Stomach (tissue), 19 donors: Measurements from ENCODE around the gene MAGI1. TPM values are rescaled to one million over a fixed set of nuclear protein-coding genes. Genes with fewer than 3 reads are reported as not detected.

Experiments
- DNase-seq, 2 donors: peaks; one replicate each; pipeline versions ENCODE4 v3.0.0 to v3.0.0-alpha.2; 2013 to 2019
- H3K27ac ChIP-seq, 5 donors: fragments of 200-600 bp in 4 of 5; sonication (generic) in 4 of 5; one replicate each; pipeline ENCODE4 v1.5.1; 2013 to 2019; ENCODE audit warnings: mild to moderate bottlenecking in 1 of 5, moderate library complexity in 1 of 5
- H3K27me3 ChIP-seq, 3 donors: fragments of 200-600 bp; sonication (generic); one replicate each; pipeline ENCODE4 v1.5.1; 2017 to 2019; ENCODE audit warnings: mixed run types in 1 of 3
- H3K36me3 ChIP-seq, 4 donors: fragments of 200-600 bp; sonication (generic); 1 replicate in 3 of 4; 2 replicates in 1 of 4; pipeline ENCODE4 v1.5.1; 2016 to 2019
- H3K4me1 ChIP-seq, 4 donors: fragments of 200-600 bp; sonication (generic); one replicate each; pipeline ENCODE4 v1.5.1; 2016 to 2019
- H3K4me3 ChIP-seq, 4 donors: fragments of 200-600 bp; sonication (generic) in 3 of 4; one replicate each; pipeline ENCODE4 v1.5.1; 2016 to 2019; ENCODE audit warnings: mild to moderate bottlenecking in 1 of 4
- H3K9me3 ChIP-seq, 4 donors: fragments of 200-600 bp; sonication (generic); one replicate each; pipeline ENCODE4 v1.5.1; 2016 to 2019
- CTCF ChIP-seq, 7 experiments: fragments of 450-650 bp in 4 of 7; fragments of 200-600 bp in 3 of 7; sonication (generic) in 3 of 7; IDR thresholded peaks; one replicate each; pipeline ENCODE4 v1.5.1; 2016 to 2019; ENCODE audit warnings: antibody characterized with exemption in 7 of 7, control low read depth in 2 of 7, mild to moderate bottlenecking in 1 of 7
- EP300 ChIP-seq: sonication (generic); formaldehyde crosslinking; IDR thresholded peaks from one replicate; pipeline ENCODE4 v1.6.1; 2017; ENCODE audit warnings: antibody characterized with exemption
- POLR2A ChIP-seq, 4 donors: fragments of 450-650 bp; IDR thresholded peaks; one replicate each; pipeline ENCODE4 v1.6.1; 2016; ENCODE audit warnings: antibody characterized with exemption in 4 of 4, control low read depth in 2 of 4, mild to moderate bottlenecking in 1 of 4, moderate library complexity in 1 of 4
- POLR2AphosphoS5 ChIP-seq, 3 donors: sonication (generic); formaldehyde crosslinking; IDR thresholded peaks; one replicate each; pipeline ENCODE4 v1.6.1; 2016; ENCODE audit warnings: antibody characterized with exemption in 3 of 3
- WGBS, 5 donors: extraction: QIAGEN DNeasy Blood & Tissue Kit in 3 of 5; methylation state at CpG; one replicate each; pipeline versions ENCODE4 v1.1.5 to v1.1.7; 2013 to 2018; 5-methylcytosine and 5-hydroxymethylcytosine counted together
- intact Hi-C: fragments of 100-400 bp; cut with DNase I; formaldehyde crosslinking; loops from one replicate; pipeline ENCODE4 v1.15.1; 2023; ENCODE audit warnings: low total_unique reads
- long read RNA-seq, 10 donors: transcript quantifications; one replicate each; lab custom pipeline, GENCODE V29; 2026
- polyA plus RNA-seq, 3 donors: library from polyadenylated mRNA; stranded (reverse); fragments of 200-250 nt; gene quantifications; one replicate each; pipeline ENCODE4 v1.2.3, GENCODE V29; 2013
- total RNA-seq, 5 donors: library from RNA; depleted of rRNA; stranded (reverse); fragments of >200 nt; gene quantifications; one replicate each; pipeline versions ENCODE4 v1.1.0 to v1.2.3, GENCODE V29; 2014 to 2016
- donor health status: healthy with polysubstance abuse.
- donor health status: Bipolar disorder and iron deficiency.
- donor health status: healthy.

MAGI1 gene
- 100 to 1,000 TPM in 3 of 5 donors, 10 to 100 TPM in 2; 83.9 to 237 (median 105) TPM for total RNA-seq
- polyA plus RNA-seq, result 10 to 100 TPM in 2 of 3 donors, 1 to 10 TPM in 1; 5.7 to 14.7 (median 14.5) TPM
- long read RNA-seq, donor 1, result 0 reads
- long read RNA-seq, donor 2, result 0 reads
- long read RNA-seq, donor 3, result 0 reads
- long read RNA-seq, donor 4, result 0 reads
- long read RNA-seq, donor 5, partial matches to known transcripts, result 0 of 1 reads
- long read RNA-seq, donor 5, other reads (novel, unspliced or antisense), result 0 of 1 reads
- long read RNA-seq, donor 6, result 0 reads
- long read RNA-seq, donor 7, partial matches to known transcripts, result 7 of 7 reads
- long read RNA-seq, donor 7, other reads (novel, unspliced or antisense), result 0 of 7 reads
- long read RNA-seq, donor 8, result 0 reads
- long read RNA-seq, donor 9, result 0 reads
- long read RNA-seq, donor 10, result 0 reads

- intact Hi-C loops, result no loop called here
- DNase-seq, result peak; percentile 92 to 98
- H3K36me3 ChIP-seq, result no peaks in the 10 kb centered on the region
- H3K27ac ChIP-seq, result peak within 1 kb of the TSS; percentile 90 to 99 (median 96)
- peak within 1 kb of the TSS; percentile 64 to 82 (median 73) for H3K4me3 ChIP-seq
- WGBS, 5 donors, result 0 to 1% (median 0%) methylated on average over 36 to 73 of the region's 73 CpGs
- H3K4me1 ChIP-seq, result peaks cover 0 to 42% (median 31%) of the 10 kb centered on the region in 4 donors
- peaks cover 0 to 27% (median 0%) of the 10 kb centered on the region in 3 donors for H3K27me3 ChIP-seq
- TF ChIP-seq CTCF (IDR thresholded peaks at IDR 0.05) (no peak), EP300 (no peak), POLR2AphosphoS5 (IDR thresholded peaks at IDR 0.05) (peak; percentile 36 to 73 (median 63)), POLR2A (IDR thresholded peaks at IDR 0.05) (peak in 1 of 4 donors; percentile 50)
- H3K9me3 ChIP-seq, result no peaks in the 10 kb centered on the region
These were observed at the start of gene MAGI1 for GRCh38 chr3:66038726-66039589. Gene MAGI1 (minus strand): TSS chr3:66038918. CDS start chr3:66038308, 610 bp downstream.

GRCh38 chr3:66083784-66084213 is 45.1 kb upstream of the MAGI1 start:
- intact Hi-C loops, result no loop called here
- Histone ChIP-seq H3K27ac (no peak overlapping the region), H3K4me1 (peaks cover 0 to 13% (median 4%) of the 10 kb centered on the region in 4 donors), H3K36me3 (no peaks in the 10 kb centered on the region), H3K9me3 (no peaks in the 10 kb centered on the region), H3K27me3 (no peaks in the 10 kb centered on the region), H3K4me3 (no peak overlapping the region)
- 17 to 37% (median 27%) methylated on average over 3 of the region's 3 CpGs for WGBS, 5 donors
- DNase-seq, result peak in 1 of 2 donors; percentile 61
- TF ChIP-seq POLR2AphosphoS5 (IDR thresholded peaks at IDR 0.05), result no peak
- no peak for TF ChIP-seq EP300
- TF ChIP-seq POLR2A (IDR thresholded peaks at IDR 0.05), result no peak
- TF ChIP-seq CTCF (IDR thresholded peaks at IDR 0.05), result no peak

DNA sequence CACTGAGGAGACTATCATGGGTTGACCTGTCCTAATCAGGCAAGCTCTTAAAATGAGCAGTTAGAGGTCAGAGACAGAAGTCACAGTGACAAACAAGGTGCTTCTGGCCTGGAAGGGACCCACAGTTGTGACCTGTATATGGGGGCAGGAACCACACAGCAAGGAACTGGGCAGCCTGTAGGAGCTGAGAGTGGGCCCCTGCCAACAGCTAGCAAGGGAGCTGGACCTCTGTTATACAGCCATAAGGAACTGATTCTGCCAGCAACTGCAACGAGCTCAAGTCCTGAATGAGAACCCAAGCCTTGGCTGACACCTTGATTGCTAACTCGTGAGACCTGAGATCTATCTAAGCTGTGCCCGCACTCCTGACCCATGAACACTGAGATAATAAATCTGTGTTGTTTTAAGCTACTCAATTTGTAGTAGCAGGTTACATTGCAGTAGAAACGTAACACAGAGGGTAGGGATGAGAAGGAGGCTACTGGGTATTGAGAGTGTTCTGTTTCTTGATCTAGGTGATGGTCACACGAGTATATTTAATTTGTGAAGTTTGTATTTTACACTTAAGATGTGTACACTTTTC is 44.5 kb upstream of the MAGI1 start:
- no peak overlapping the region for H3K27ac ChIP-seq
- intact Hi-C loops, result no loop called here
- H3K4me3 ChIP-seq, result no peak overlapping the region

DNA sequence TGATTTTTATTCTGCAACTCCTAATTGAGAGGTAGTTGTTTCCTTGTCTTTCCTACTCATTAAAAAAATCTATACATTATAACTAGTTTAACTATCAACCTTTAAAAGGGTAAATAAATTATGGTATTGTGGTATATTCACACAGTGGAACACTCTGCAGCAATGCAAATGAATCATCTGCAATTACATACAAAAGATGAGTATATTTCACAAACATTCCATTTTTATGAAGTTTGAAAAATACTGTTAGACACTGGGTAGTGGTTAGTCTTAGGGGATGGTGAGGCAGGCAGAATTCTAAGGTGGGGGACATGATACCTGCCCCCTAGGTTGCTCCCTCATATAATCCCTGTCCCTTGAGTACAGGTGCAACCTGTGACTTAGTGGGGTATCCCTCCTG is 44.0 kb upstream of the MAGI1 start:
- Histone ChIP-seq H3K4me3 (no peak overlapping the region), H3K4me1 (peaks cover 0 to 13% (median 4%) of the 10 kb centered on the region in 4 donors), H3K9me3 (no peaks in the 10 kb centered on the region), H3K27ac (no peak overlapping the region), H3K27me3 (no peaks in the 10 kb centered on the region), H3K36me3 (no peaks in the 10 kb centered on the region)
- no peak for DNase-seq
- TF ChIP-seq POLR2AphosphoS5 (IDR thresholded peaks at IDR 0.05) (no peak), CTCF (IDR thresholded peaks at IDR 0.05) (no peak), POLR2A (IDR thresholded peaks at IDR 0.05) (no peak), EP300 (no peak)
- intact Hi-C loops, result no loop called here

More for the DNA sequence above, 44.5 kb upstream of the MAGI1 start:
- H3K36me3 ChIP-seq, result no peaks in the 10 kb centered on the region
- H3K4me1 ChIP-seq, result peaks cover 0 to 13% (median 4%) of the 10 kb centered on the region in 4 donors
- TF ChIP-seq POLR2AphosphoS5 (IDR thresholded peaks at IDR 0.05) (no peak), POLR2A (IDR thresholded peaks at IDR 0.05) (no peak), EP300 (no peak)
- H3K9me3 ChIP-seq, result no peaks in the 10 kb centered on the region
- DNase-seq, result no peak
- no peaks in the 10 kb centered on the region for H3K27me3 ChIP-seq
- 25 to 49% (median 35%) methylated on average over 5 of the region's 5 CpGs for WGBS, 5 donors
